RWPE2 (cell line): ENCODE measurements around the gene APLP1.

ENCODE experiments used
- ATAC-seq: fragments of 200-7000 bp; cut with Tn5 transposase; 3 replicates; pipeline ENCODE4 v1.9.1; 2021; ENCODE audit warnings: low read depth
- DNase-seq: peaks from one replicate; pipeline ENCODE4 v3.0.0-alpha.2; 2020; ENCODE audit warnings: low spot score
- H3K27ac ChIP-seq: fragments of 450-650 bp; 2 replicates; pipeline ENCODE4 v1.5.1; 2017; ENCODE audit warnings: mild to moderate bottlenecking; ENCODE audit not compliant: poor library complexity, severe bottlenecking
- H3K27me3 ChIP-seq: fragments of 250-450 bp; sonication (Bioruptor Pico); 2 replicates; pipeline ENCODE4 v1.5.1; 2021; ENCODE audit warnings: mild to moderate bottlenecking, moderate library complexity; ENCODE audit not compliant: insufficient read depth, poor library complexity, severe bottlenecking
- H3K36me3 ChIP-seq: fragments of 250-450 bp; sonication (Bioruptor Pico); 2 replicates; pipeline ENCODE4 v1.5.1; 2020; ENCODE audit warnings: low read depth, mild to moderate bottlenecking, moderate library complexity
- H3K4me1 ChIP-seq: fragments of 250-450 bp; sonication (Bioruptor Pico); 2 replicates; pipeline ENCODE4 v1.5.1; 2021; ENCODE audit warnings: mild to moderate bottlenecking, moderate library complexity; ENCODE audit not compliant: insufficient read depth, poor library complexity, severe bottlenecking
- H3K4me3 ChIP-seq: fragments of 250-450 bp; sonication (Bioruptor Pico); 2 replicates; pipeline ENCODE4 v1.5.1; 2021; ENCODE audit warnings: mild to moderate bottlenecking, moderate library complexity; ENCODE audit not compliant: severe bottlenecking
- H3K9me3 ChIP-seq: fragments of 250-450 bp; sonication (Bioruptor Pico); 2 replicates; pipeline ENCODE4 v1.5.1; 2021; ENCODE audit warnings: mild to moderate bottlenecking, moderate library complexity; ENCODE audit not compliant: severe bottlenecking
- CTCF ChIP-seq: fragments of 450-650 bp; IDR thresholded peaks from one replicate; pipeline ENCODE4 v1.5.1; 2017; ENCODE audit warnings: mild to moderate bottlenecking, moderate library complexity; ENCODE audit not compliant: poor library complexity, severe bottlenecking

Gene APLP1

GRCh38 chr19:35868172-35868822 lies at the start of gene APLP1:
APLP1 (plus strand) TSS chr19:35868574; CDS start chr19:35868637, 63 bp downstream.
- peaks cover 4% of the 10 kb centered on the region for H3K4me1 ChIP-seq
- ATAC-seq (peak; percentile 56), DNase-seq (no peak)
- H3K9me3 ChIP-seq = no peaks in the 10 kb centered on the region
- no peak within 1 kb of the TSS for H3K27ac ChIP-seq
- no peak for TF ChIP-seq CTCF
- H3K4me3 ChIP-seq = peak within 1 kb of the TSS; percentile 38
- H3K27me3 ChIP-seq = peaks cover 10% of the 10 kb centered on the region
- no peaks in the 10 kb centered on the region for H3K36me3 ChIP-seq

GRCh38 chr19:35822579-35822978 lies 45.8 kb upstream of the APLP1 start:
- ATAC-seq (no peak), DNase-seq (no peak)
- Histone ChIP-seq H3K4me3 (no peak overlapping the region), H3K27me3 (no peaks in the 10 kb centered on the region), H3K4me1 (no peaks in the 10 kb centered on the region), H3K36me3 (no peaks in the 10 kb centered on the region), H3K27ac (no peak overlapping the region), H3K9me3 (no peaks in the 10 kb centered on the region)
- no peak for TF ChIP-seq CTCF

GRCh38 chr19:35824150-35824549 lies 44.2 kb upstream of the APLP1 start:
- TF ChIP-seq CTCF = no peak
- DNase-seq = no peak
- Histone ChIP-seq H3K4me3 (no peak overlapping the region), H3K36me3 (no peaks in the 10 kb centered on the region), H3K4me1 (no peaks in the 10 kb centered on the region), H3K27me3 (no peaks in the 10 kb centered on the region), H3K9me3 (no peaks in the 10 kb centered on the region), H3K27ac (no peak overlapping the region)
- no peak for ATAC-seq

GRCh38 chr19:35828692-35829301 lies 39.6 kb upstream of the APLP1 start:
- Histone ChIP-seq H3K36me3 (no peaks in the 10 kb centered on the region), H3K4me3 (no peak overlapping the region), H3K27ac (no peak overlapping the region), H3K9me3 (no peaks in the 10 kb centered on the region), H3K4me1 (no peaks in the 10 kb centered on the region), H3K27me3 (no peaks in the 10 kb centered on the region)
- DNase-seq (no peak), ATAC-seq (peak; percentile 44; the same call in 2 of the 3 replicates)
- no peak for TF ChIP-seq CTCF

DNA sequence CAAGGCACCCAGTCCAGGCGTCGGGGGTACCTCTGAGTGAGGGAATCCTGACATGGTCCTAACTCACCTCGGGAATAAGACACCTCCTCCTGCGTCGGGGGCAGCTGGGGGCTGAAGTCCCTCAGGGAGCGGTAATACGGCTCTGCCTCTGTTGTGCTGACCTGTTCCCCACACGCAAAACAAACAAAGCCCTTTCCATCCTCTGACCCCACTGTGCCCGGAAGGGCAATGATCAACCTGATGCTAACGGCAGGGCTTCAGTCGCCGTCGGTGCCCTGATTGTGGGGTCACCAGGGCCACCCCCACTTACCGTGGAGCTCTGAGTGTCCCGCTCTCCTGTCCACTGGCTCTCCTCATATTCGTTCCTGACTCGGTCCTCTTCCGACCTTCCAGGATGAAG lies 37.4 kb upstream of the APLP1 start:
- Histone ChIP-seq H3K27me3 (no peaks in the 10 kb centered on the region), H3K4me3 (no peak overlapping the region), H3K27ac (no peak overlapping the region), H3K36me3 (no peaks in the 10 kb centered on the region), H3K4me1 (no peaks in the 10 kb centered on the region), H3K9me3 (no peaks in the 10 kb centered on the region)
- DNase-seq = no peak
- ATAC-seq = no peak
- no peak for TF ChIP-seq CTCF
